WTC11 (cell line): ENCODE data around the gene ATOX1. TPM values are rescaled to one million over a fixed set of nuclear protein-coding genes. Genes with fewer than 3 reads are reported as not detected.

Experiments used
- ATAC-seq: fragments of 200-7000 bp; cut with Tn5 transposase; 2 replicates; pipeline ENCODE4 v1.10.0; 2021; ENCODE audit warnings: mild to moderate bottlenecking, moderate library complexity
- CTCF ChIA-PET: fragments of 300-600 bp; sonication (Branson Sonifier 250); formaldehyde crosslinking; loops from one replicate; lab custom pipeline; 2021; ENCODE audit warnings: antibody characterized with exemption; lab: Charles Lee
- POLR2A ChIA-PET: fragments of 350-600 bp; sonication (Branson Sonifier 250); formaldehyde crosslinking; loops from one replicate; lab custom pipeline; 2021; ENCODE audit warnings: antibody characterized with exemption; lab: Charles Lee
- DNase-seq: peaks from one replicate; pipeline ENCODE4 v3.0.0; 2021; ENCODE audit warnings: low spot score
- H3K27ac Mint-ChIP-seq: 2 replicates; pipeline ENCODE4 v1.8.0; 2021; ENCODE audit warnings: mixed read lengths
- H3K27me3 Mint-ChIP-seq: 2 replicates; pipeline ENCODE4 v1.8.0; 2021; ENCODE audit warnings: low read depth, mild to moderate bottlenecking, moderate library complexity, mixed read lengths
- H3K36me3 Mint-ChIP-seq: 2 replicates; pipeline ENCODE4 v1.8.0; 2021; ENCODE audit warnings: mixed read lengths
- H3K4me1 Mint-ChIP-seq: 2 replicates; pipeline ENCODE4 v1.8.0; 2022; ENCODE audit warnings: mixed read lengths
- H3K4me3 Mint-ChIP-seq: 2 replicates; pipeline ENCODE4 v1.8.0; 2021; ENCODE audit warnings: mild to moderate bottlenecking, moderate library complexity, mixed read lengths
- H3K9me3 Mint-ChIP-seq: 2 replicates; pipeline ENCODE4 v1.8.0; 2021; ENCODE audit warnings: mixed read lengths
- ESRRA ChIP-seq: sonication (generic); formaldehyde crosslinking; IDR thresholded peaks from 2 replicates; pipeline ENCODE4 v1.8.1; 2022; ENCODE audit warnings: mild to moderate bottlenecking, missing genetic modification reagents, borderline replicate concordance
- FOXK1 ChIP-seq: sonication (generic); formaldehyde crosslinking; IDR thresholded peaks from 2 replicates; pipeline ENCODE4 v1.8.0; 2022; ENCODE audit warnings: mild to moderate bottlenecking, moderate library complexity, missing genetic modification reagents
- JUN ChIP-seq: sonication (generic); formaldehyde crosslinking; IDR thresholded peaks from 2 replicates; pipeline ENCODE4 v1.8.0; 2023; ENCODE audit warnings: mild to moderate bottlenecking, missing genetic modification reagents
- MYBL2 ChIP-seq: sonication (generic); formaldehyde crosslinking; IDR thresholded peaks from 2 replicates; pipeline ENCODE4 v1.8.1; 2023; ENCODE audit warnings: mild to moderate bottlenecking, moderate library complexity, missing genetic modification reagents
- NFATC4 ChIP-seq: fragments of 250-450 bp; sonication (Bioruptor Pico); IDR thresholded peaks from 2 replicates; pipeline ENCODE4 v1.9.0; 2021; ENCODE audit warnings: mild to moderate bottlenecking
- NR1H2 ChIP-seq: sonication (generic); formaldehyde crosslinking; IDR thresholded peaks from 2 replicates; pipeline ENCODE4 v1.9.0; 2021; ENCODE audit warnings: mild to moderate bottlenecking, moderate library complexity, missing genetic modification reagents
- OVOL2 ChIP-seq: fragments of 250-450 bp; sonication (Bioruptor Pico); IDR thresholded peaks from 2 replicates; pipeline ENCODE4 v1.9.0; 2021; ENCODE audit warnings: mild to moderate bottlenecking, borderline replicate concordance
- SMAD4 ChIP-seq: sonication (generic); formaldehyde crosslinking; IDR thresholded peaks from 2 replicates; pipeline ENCODE4 v1.8.0; 2022; ENCODE audit warnings: mild to moderate bottlenecking, missing genetic modification reagents
- ZBTB21 ChIP-seq: sonication (generic); formaldehyde crosslinking; IDR thresholded peaks from 2 replicates; pipeline ENCODE4 v1.8.1; 2023; ENCODE audit warnings: mild to moderate bottlenecking, missing genetic modification reagents, borderline replicate concordance
- ZNF121 ChIP-seq: sonication (generic); formaldehyde crosslinking; IDR thresholded peaks from 2 replicates; pipeline ENCODE4 v1.8.0; 2023; ENCODE audit warnings: missing genetic modification reagents
- ZNF138 ChIP-seq: sonication (generic); formaldehyde crosslinking; conservative IDR thresholded peaks from 2 replicates; pipeline ENCODE4 v1.8.1; 2022; ENCODE audit warnings: mild to moderate bottlenecking, moderate library complexity, missing genetic modification reagents
- ZNF263 ChIP-seq: sonication (generic); formaldehyde crosslinking; IDR thresholded peaks from 2 replicates; pipeline ENCODE4 v1.8.1; 2022; ENCODE audit warnings: low read depth, mild to moderate bottlenecking, moderate library complexity, missing genetic modification reagents
- ZNF317 ChIP-seq: sonication (generic); formaldehyde crosslinking; IDR thresholded peaks from 2 replicates; pipeline ENCODE4 v1.8.1; 2023; ENCODE audit warnings: low read depth, mild to moderate bottlenecking, moderate library complexity, missing genetic modification reagents, borderline replicate concordance
- ZNF423 ChIP-seq: fragments of 250-450 bp; sonication (Bioruptor Pico); IDR thresholded peaks from 2 replicates; pipeline ENCODE4 v2.1.2; 2022; ENCODE audit warnings: mild to moderate bottlenecking, moderate library complexity
- total RNA-seq: library from RNA; stranded (reverse); gene quantifications from 3 replicates; pipeline ENCODE4 v1.2.3, GENCODE V29; 2021
- TF ChIP-seq, protein P1 (sequence below): fragments of 250-450 bp; sonication (Bioruptor Pico); IDR thresholded peaks from 2 replicates; pipeline ENCODE4 v1.9.0; 2021; ENCODE audit warnings: mild to moderate bottlenecking, borderline replicate concordance
- TF ChIP-seq, protein P2 (sequence below): sonication (generic); formaldehyde crosslinking; conservative IDR thresholded peaks from 2 replicates; pipeline ENCODE4 v1.8.1; 2022; ENCODE audit warnings: mild to moderate bottlenecking, missing genetic modification reagents
- TF ChIP-seq, protein P3 (sequence below): sonication (generic); formaldehyde crosslinking; IDR thresholded peaks from 2 replicates; pipeline ENCODE4 v1.8.0; 2023; ENCODE audit warnings: missing genetic modification reagents, mild to moderate bottlenecking, borderline replicate concordance
- TF ChIP-seq, protein P4 (sequence below): sonication (generic); formaldehyde crosslinking; IDR thresholded peaks from 2 replicates; pipeline ENCODE4 v1.8.1; 2022; ENCODE audit warnings: low read depth, missing genetic modification reagents, borderline replicate concordance
- TF ChIP-seq, protein P5 (sequence below): sonication (generic); formaldehyde crosslinking; IDR thresholded peaks from 2 replicates; pipeline ENCODE4 v1.8.1; 2023; ENCODE audit warnings: mild to moderate bottlenecking, missing genetic modification reagents

Gene ATOX1
- total RNA-seq, 1 experiment from 2014 or later = 76.4 TPM

DNA sequence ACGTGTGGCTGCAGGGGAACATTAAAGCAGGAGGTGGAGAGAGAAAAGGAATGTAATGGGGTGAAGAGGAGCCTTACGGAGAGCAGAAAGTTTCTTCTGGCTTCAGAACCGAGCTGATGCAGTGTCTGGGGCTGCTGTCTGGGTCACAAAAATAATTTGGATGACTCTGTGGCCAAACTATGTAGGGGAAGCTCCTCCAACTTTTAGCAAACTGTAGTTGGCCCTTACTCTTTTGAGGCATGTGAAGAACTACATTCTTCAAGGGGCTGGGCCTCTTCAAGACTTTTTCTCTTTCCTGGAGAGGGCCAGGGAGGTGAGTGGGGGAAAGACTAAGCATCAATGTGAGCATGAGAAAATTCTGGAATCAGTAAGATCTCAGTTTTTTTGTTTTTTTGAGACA, 39.8 kb downstream of the ATOX1 start:
- TF ChIP-seq ZNF423 (CRISPR knock-in tag) = no peak
- no peak for TF ChIP-seq OVOL2 (CRISPR knock-in tag)
- no peak overlapping the region for H3K4me3 Mint-ChIP-seq
- peaks cover 9% of the 10 kb centered on the region for H3K36me3 Mint-ChIP-seq
- POLR2A ChIA-PET = no interaction called here
- H3K27ac Mint-ChIP-seq = no peak overlapping the region
- ATAC-seq (no peak), DNase-seq (no peak)
- H3K9me3 Mint-ChIP-seq = peaks cover 16% of the 10 kb centered on the region
- peaks cover 15% of the 10 kb centered on the region for H3K4me1 Mint-ChIP-seq
- peaks cover 3% of the 10 kb centered on the region for H3K27me3 Mint-ChIP-seq
- CTCF ChIA-PET = interaction anchor here (0.6 to 3.5 kb wide), 7 partner anchors 10 to 572 kb away, joined by 3 to 27 read pairs (median 3); no protein-coding TSS in a partner anchor

DNA sequence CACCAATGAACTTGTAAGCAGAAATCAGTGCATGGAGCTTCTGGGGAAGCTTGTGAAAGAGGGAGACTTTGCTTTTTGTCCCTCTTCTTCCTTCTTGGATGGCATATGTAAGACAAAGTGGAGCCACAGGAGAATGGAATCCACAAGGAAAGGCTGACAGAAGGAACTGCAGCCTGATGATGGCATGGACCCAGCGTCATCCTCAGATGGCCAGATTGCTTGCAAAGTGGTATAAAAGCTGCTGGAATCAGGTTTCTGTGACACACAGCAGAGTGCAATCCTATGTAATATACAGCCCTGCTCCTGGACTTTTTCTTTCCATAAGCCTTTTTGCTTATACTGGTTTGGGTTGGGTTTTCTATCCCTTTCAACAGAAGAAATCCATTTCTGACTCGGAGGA, 40.3 kb downstream of the ATOX1 start:
- peaks cover 9% of the 10 kb centered on the region for H3K36me3 Mint-ChIP-seq
- peaks cover 15% of the 10 kb centered on the region for H3K4me1 Mint-ChIP-seq
- TF ChIP-seq, protein P1, sequence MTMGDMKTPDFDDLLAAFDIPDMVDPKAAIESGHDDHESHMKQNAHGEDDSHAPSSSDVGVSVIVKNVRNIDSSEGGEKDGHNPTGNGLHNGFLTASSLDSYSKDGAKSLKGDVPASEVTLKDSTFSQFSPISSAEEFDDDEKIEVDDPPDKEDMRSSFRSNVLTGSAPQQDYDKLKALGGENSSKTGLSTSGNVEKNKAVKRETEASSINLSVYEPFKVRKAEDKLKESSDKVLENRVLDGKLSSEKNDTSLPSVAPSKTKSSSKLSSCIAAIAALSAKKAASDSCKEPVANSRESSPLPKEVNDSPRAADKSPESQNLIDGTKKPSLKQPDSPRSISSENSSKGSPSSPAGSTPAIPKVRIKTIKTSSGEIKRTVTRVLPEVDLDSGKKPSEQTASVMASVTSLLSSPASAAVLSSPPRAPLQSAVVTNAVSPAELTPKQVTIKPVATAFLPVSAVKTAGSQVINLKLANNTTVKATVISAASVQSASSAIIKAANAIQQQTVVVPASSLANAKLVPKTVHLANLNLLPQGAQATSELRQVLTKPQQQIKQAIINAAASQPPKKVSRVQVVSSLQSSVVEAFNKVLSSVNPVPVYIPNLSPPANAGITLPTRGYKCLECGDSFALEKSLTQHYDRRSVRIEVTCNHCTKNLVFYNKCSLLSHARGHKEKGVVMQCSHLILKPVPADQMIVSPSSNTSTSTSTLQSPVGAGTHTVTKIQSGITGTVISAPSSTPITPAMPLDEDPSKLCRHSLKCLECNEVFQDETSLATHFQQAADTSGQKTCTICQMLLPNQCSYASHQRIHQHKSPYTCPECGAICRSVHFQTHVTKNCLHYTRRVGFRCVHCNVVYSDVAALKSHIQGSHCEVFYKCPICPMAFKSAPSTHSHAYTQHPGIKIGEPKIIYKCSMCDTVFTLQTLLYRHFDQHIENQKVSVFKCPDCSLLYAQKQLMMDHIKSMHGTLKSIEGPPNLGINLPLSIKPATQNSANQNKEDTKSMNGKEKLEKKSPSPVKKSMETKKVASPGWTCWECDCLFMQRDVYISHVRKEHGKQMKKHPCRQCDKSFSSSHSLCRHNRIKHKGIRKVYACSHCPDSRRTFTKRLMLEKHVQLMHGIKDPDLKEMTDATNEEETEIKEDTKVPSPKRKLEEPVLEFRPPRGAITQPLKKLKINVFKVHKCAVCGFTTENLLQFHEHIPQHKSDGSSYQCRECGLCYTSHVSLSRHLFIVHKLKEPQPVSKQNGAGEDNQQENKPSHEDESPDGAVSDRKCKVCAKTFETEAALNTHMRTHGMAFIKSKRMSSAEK (CRISPR knock-in tag) = no peak
- no peak for TF ChIP-seq NR1H2 (CRISPR knock-in tag)
- no peak for TF ChIP-seq ZNF317
- no peak for TF ChIP-seq ZNF263 (CRISPR knock-in tag)
- no peak for TF ChIP-seq JUN (CRISPR knock-in tag)
- no peak overlapping the region for H3K4me3 Mint-ChIP-seq
- peaks cover 17% of the 10 kb centered on the region for H3K9me3 Mint-ChIP-seq
- CTCF ChIA-PET = interaction anchor here (0.6 to 3.5 kb wide), 7 partner anchors 9 to 573 kb away, joined by 3 to 27 read pairs (median 3); no protein-coding TSS in a partner anchor
- H3K27me3 Mint-ChIP-seq = peaks cover 3% of the 10 kb centered on the region
- H3K27ac Mint-ChIP-seq = no peak overlapping the region
- no peak for ATAC-seq
- DNase-seq = no peak
- POLR2A ChIA-PET = no interaction called here

DNA sequence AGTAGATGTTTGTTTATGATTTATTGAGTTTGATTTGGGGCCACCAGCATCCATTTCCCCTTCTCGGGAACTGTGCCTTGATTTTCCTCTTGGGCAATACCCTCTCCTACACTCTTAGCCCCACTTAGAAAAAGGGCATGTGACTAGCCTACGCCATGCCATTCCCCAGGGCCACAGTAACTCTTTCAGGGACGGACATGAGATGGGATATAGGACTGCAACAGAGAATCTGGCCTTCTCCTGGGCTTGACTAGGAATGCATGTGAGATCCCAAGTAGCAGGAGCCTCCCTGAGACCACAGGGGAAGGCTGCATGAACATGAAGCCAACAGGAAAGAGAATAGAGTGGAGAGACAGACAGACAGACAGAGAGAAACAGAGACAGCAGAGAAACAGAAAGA, 41.0 kb downstream of the ATOX1 start:
- H3K9me3 Mint-ChIP-seq = peaks cover 20% of the 10 kb centered on the region
- CTCF ChIA-PET = interaction anchor here (1.5 kb wide), 1 partner anchor 23 kb away, joined by 3 read pairs; no protein-coding TSS in a partner anchor
- H3K27ac Mint-ChIP-seq = no peak overlapping the region
- no peak overlapping the region for H3K4me3 Mint-ChIP-seq
- POLR2A ChIA-PET = no interaction called here
- DNase-seq (no peak), ATAC-seq (no peak)
- TF ChIP-seq ESRRA (CRISPR knock-in tag) = no peak
- TF ChIP-seq, protein P2, sequence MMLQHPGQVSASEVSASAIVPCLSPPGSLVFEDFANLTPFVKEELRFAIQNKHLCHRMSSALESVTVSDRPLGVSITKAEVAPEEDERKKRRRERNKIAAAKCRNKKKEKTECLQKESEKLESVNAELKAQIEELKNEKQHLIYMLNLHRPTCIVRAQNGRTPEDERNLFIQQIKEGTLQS (CRISPR knock-in tag) = no peak
- TF ChIP-seq OVOL2 (CRISPR knock-in tag) = no peak
- TF ChIP-seq ZNF121 (CRISPR knock-in tag) = no peak
- no peak for TF ChIP-seq FOXK1 (CRISPR knock-in tag)
- TF ChIP-seq, protein P3, sequence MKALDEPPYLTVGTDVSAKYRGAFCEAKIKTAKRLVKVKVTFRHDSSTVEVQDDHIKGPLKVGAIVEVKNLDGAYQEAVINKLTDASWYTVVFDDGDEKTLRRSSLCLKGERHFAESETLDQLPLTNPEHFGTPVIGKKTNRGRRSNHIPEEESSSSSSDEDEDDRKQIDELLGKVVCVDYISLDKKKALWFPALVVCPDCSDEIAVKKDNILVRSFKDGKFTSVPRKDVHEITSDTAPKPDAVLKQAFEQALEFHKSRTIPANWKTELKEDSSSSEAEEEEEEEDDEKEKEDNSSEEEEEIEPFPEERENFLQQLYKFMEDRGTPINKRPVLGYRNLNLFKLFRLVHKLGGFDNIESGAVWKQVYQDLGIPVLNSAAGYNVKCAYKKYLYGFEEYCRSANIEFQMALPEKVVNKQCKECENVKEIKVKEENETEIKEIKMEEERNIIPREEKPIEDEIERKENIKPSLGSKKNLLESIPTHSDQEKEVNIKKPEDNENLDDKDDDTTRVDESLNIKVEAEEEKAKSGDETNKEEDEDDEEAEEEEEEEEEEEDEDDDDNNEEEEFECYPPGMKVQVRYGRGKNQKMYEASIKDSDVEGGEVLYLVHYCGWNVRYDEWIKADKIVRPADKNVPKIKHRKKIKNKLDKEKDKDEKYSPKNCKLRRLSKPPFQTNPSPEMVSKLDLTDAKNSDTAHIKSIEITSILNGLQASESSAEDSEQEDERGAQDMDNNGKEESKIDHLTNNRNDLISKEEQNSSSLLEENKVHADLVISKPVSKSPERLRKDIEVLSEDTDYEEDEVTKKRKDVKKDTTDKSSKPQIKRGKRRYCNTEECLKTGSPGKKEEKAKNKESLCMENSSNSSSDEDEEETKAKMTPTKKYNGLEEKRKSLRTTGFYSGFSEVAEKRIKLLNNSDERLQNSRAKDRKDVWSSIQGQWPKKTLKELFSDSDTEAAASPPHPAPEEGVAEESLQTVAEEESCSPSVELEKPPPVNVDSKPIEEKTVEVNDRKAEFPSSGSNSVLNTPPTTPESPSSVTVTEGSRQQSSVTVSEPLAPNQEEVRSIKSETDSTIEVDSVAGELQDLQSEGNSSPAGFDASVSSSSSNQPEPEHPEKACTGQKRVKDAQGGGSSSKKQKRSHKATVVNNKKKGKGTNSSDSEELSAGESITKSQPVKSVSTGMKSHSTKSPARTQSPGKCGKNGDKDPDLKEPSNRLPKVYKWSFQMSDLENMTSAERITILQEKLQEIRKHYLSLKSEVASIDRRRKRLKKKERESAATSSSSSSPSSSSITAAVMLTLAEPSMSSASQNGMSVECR = no peak
- TF ChIP-seq NR1H2 (CRISPR knock-in tag) = no peak
- no peak for TF ChIP-seq ZBTB21 (CRISPR knock-in tag)
- TF ChIP-seq, protein P4, sequence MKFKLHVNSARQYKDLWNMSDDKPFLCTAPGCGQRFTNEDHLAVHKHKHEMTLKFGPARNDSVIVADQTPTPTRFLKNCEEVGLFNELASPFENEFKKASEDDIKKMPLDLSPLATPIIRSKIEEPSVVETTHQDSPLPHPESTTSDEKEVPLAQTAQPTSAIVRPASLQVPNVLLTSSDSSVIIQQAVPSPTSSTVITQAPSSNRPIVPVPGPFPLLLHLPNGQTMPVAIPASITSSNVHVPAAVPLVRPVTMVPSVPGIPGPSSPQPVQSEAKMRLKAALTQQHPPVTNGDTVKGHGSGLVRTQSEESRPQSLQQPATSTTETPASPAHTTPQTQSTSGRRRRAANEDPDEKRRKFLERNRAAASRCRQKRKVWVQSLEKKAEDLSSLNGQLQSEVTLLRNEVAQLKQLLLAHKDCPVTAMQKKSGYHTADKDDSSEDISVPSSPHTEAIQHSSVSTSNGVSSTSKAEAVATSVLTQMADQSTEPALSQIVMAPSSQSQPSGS (CRISPR knock-in tag) = no peak
- no peak for TF ChIP-seq ZNF423 (CRISPR knock-in tag)
- TF ChIP-seq, protein P5, sequence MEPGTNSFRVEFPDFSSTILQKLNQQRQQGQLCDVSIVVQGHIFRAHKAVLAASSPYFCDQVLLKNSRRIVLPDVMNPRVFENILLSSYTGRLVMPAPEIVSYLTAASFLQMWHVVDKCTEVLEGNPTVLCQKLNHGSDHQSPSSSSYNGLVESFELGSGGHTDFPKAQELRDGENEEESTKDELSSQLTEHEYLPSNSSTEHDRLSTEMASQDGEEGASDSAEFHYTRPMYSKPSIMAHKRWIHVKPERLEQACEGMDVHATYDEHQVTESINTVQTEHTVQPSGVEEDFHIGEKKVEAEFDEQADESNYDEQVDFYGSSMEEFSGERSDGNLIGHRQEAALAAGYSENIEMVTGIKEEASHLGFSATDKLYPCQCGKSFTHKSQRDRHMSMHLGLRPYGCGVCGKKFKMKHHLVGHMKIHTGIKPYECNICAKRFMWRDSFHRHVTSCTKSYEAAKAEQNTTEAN (CRISPR knock-in tag) = no peak
- TF ChIP-seq SMAD4 (CRISPR knock-in tag) = no peak
- TF ChIP-seq ZNF138 (CRISPR knock-in tag) = no peak
- no peak for TF ChIP-seq MYBL2 (CRISPR knock-in tag)
- TF ChIP-seq NFATC4 = no peak
- H3K4me1 Mint-ChIP-seq = peaks cover 15% of the 10 kb centered on the region
- H3K27me3 Mint-ChIP-seq = peaks cover 3% of the 10 kb centered on the region
- H3K36me3 Mint-ChIP-seq = peaks cover 9% of the 10 kb centered on the region
